GM12891 (cell line): ENCODE measurements around the gene CRTC2.

Experiments used
- DNase-seq: peaks from one replicate; pipeline ENCODE4 v3.0.0; 2011; ENCODE audit warnings: low spot score; ENCODE audit not compliant: insufficient read length
- FAIRE-seq: peaks from 2 replicates; lab custom pipeline; 2011; peaks lifted over from hg19 to GRCh38; lab: Jason Lieb, UNC
- PAX5 ChIP-seq: IDR thresholded peaks from 2 replicates; pipeline ENCODE4 v1.6.1; 2011; ENCODE audit warnings: low read length, moderate library complexity, mild to moderate bottlenecking; ENCODE audit not compliant: insufficient read depth, severe bottlenecking
- POLR2A ChIP-seq: IDR thresholded peaks from 2 replicates; pipeline ENCODE4 v1.6.1; 2011; ENCODE audit warnings: low read depth, low read length, control low read depth
- POLR2AphosphoS5 ChIP-seq: IDR thresholded peaks from 2 replicates; pipeline ENCODE4 v1.6.1; 2011; ENCODE audit warnings: low read depth, low read length, control low read depth
- POU2F2 ChIP-seq: IDR thresholded peaks from 2 replicates; pipeline ENCODE4 v1.6.1; 2011; ENCODE audit warnings: low read depth, mild to moderate bottlenecking, control low read depth, low read length, moderate library complexity
- SPI1 ChIP-seq: IDR thresholded peaks from 2 replicates; pipeline ENCODE4 v1.6.1; 2011; ENCODE audit warnings: low read depth, low read length, control low read depth
- TAF1 ChIP-seq: IDR thresholded peaks from 2 replicates; pipeline ENCODE4 v1.6.1; 2011; ENCODE audit warnings: low read depth, low read length, control low read depth

CRTC2 gene

GRCh38 chr1:153973071-153973470, 14.7 kb upstream of the CRTC2 start:
- FAIRE-seq (no peak), DNase-seq (no peak)
- TF ChIP-seq PAX5 = no peak
- TF ChIP-seq POLR2A = peak; percentile 59; the same call in 1 of the 2 replicates

- FAIRE-seq = no peak
- TF ChIP-seq POU2F2 = no peak
- TF ChIP-seq TAF1 = no peak
- TF ChIP-seq SPI1 = no peak
- no peak for TF ChIP-seq POLR2AphosphoS5
- TF ChIP-seq POLR2A = no peak
- TF ChIP-seq PAX5 = no peak
- no peak for DNase-seq
These were observed 11.9 kb upstream of the CRTC2 start for GRCh38 chr1:153970346-153970745.

GRCh38 chr1:153968972-153969371, 10.6 kb upstream of the CRTC2 start:
- TF ChIP-seq TAF1 (no peak), PAX5 (no peak), SPI1 (no peak), POLR2AphosphoS5 (no peak), POLR2A (no peak), POU2F2 (no peak)
- no peak for DNase-seq

GRCh38 chr1:153968408-153968807, 10.0 kb upstream of the CRTC2 start:
- FAIRE-seq (no peak), DNase-seq (no peak)
- TF ChIP-seq PAX5 (no peak), SPI1 (no peak), POU2F2 (no peak), POLR2AphosphoS5 (no peak), POLR2A (no peak), TAF1 (no peak)

More at GRCh38 chr1:153968972-153969371, 10.6 kb upstream of the CRTC2 start:
- no peak for FAIRE-seq

- DNase-seq (no peak), FAIRE-seq (no peak)
- TF ChIP-seq SPI1 (no peak), POU2F2 (no peak), TAF1 (no peak), POLR2A (no peak), POLR2AphosphoS5 (no peak), PAX5 (no peak)
These were observed 9.6 kb upstream of the CRTC2 start for GRCh38 chr1:153968000-153968363.

GRCh38 chr1:153967107-153967999, 8.9 kb upstream of the CRTC2 start, which contains the start of gene CREB3L4:
Gene CREB3L4 (plus strand): TSS chr1:153967902. CDS start chr1:153968526, 624 bp downstream.
- FAIRE-seq (peak; percentile 91), DNase-seq (peak; percentile 80)
- TF ChIP-seq POLR2AphosphoS5 (peak; percentile 84), POLR2A (peak; percentile 71; the same call in 1 of the 2 replicates), SPI1 (no peak), POU2F2 (no peak), TAF1 (peak; percentile 58), PAX5 (peak; percentile 39)

GRCh38 chr1:153963850-153964331, 5.5 kb upstream of the CRTC2 start:
- peak; percentile 40 for FAIRE-seq
- DNase-seq = no peak
- TF ChIP-seq TAF1 = no peak; the same call in 1 of the 2 replicates
- TF ChIP-seq POU2F2 = no peak
- no peak for TF ChIP-seq SPI1
- TF ChIP-seq POLR2AphosphoS5 = no peak
- TF ChIP-seq PAX5 = no peak
- no peak for TF ChIP-seq POLR2A

- FAIRE-seq (peak; percentile 96), DNase-seq (peak; percentile 83)
- no peak for TF ChIP-seq POU2F2
- TF ChIP-seq SPI1 = no peak
- TF ChIP-seq TAF1 = peak; percentile 66; the same call in 1 of the 2 replicates
- TF ChIP-seq PAX5 = no peak
- TF ChIP-seq POLR2AphosphoS5 = peak; percentile 78
- no peak; the same call in 1 of the 2 replicates for TF ChIP-seq POLR2A
These were observed 4.8 kb upstream of the CRTC2 start, which contains the start of gene SLC39A1 for GRCh38 chr1:153963030-153963849. Gene SLC39A1 (minus strand): TSS chr1:153963537. CDS start chr1:153962715, 822 bp downstream.
